ENCODE results near the gene SCARB1. TPM values are rescaled to one million over a fixed set of nuclear protein-coding genes. Genes with fewer than 3 reads are reported as not detected.
"Not testable (repeated sequence)": the region's sequence is repeated elsewhere in the genome, so short reads cannot be mapped to it uniquely, and the experiment has no call there.

Gene SCARB1
- total and polyA plus RNA-seq, 9 of the 15 experiments (the other 6 are each of a cell fraction or from before 2014, with no cell fraction given) = 0.56 to 157 (median 52.8) TPM

DNA sequence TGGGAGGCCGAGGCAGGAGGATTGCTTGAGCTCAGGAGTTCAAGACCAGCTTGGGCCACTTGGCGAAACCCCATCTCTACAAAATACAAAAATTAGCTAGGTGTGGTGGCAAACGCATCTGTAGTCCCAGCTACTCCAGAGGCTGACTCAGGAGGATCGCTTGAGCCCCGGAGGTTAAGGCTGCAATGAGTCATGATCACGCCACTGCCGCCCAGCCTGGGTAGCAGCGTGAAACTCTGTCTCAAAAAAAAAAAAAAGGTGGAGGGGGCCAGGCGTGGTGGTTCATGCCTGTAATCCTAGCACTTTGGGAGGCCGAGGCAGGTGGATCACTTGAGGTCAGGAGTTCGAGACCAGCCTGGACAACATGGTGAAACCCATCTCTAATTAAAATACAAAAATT, 16.7 kb upstream of the SCARB1 start:
- H3K27ac ChIP-seq (ENCODE audit: extremely low read depth, low read depth, low read length); H3K9me3 ChIP-seq (replicated peaks; ENCODE audit: control insufficient read depth, insufficient read depth, low read depth, low read length); H3K4me2 ChIP-seq (ENCODE audit: insufficient read depth, low read length); H2AFZ ChIP-seq (ENCODE audit: low read depth, low read length); H3K79me2 ChIP-seq (ENCODE audit: control insufficient read depth, insufficient read depth, low read length); H4K20me1 ChIP-seq (replicated peaks; ENCODE audit: control insufficient read depth, insufficient read depth, low read length); H3K9ac ChIP-seq (ENCODE audit: insufficient read depth in 1 of 2, low read depth in 2 of 2, low read length in 2 of 2); BruUV-seq (replicated peaks); H3K36me3 ChIP-seq (ENCODE audit: control insufficient read depth, insufficient read depth, low read length); H3K9me1 ChIP-seq (ENCODE audit: control insufficient read depth, insufficient read depth, low read length); intact Hi-C loops (cut with micrococcal nuclease); H3K4me3 ChIP-seq; ATAC-seq; H3K27me3 ChIP-seq (ENCODE audit: control insufficient read depth in 2 of 2, insufficient read depth in 2 of 2, low read length in 2 of 2); in situ Hi-C loops (cut with MboI); TF ChIP-seq JUN (CRISPR knock-in tag; IDR thresholded peaks at IDR 0.05; ENCODE audit: borderline replicate concordance): not testable (repeated sequence)
- DNase-seq (ENCODE audit: extremely low read depth in 1 of 4, low spot score in 3 of 4) = peak in 1 of 4 experiments; percentile 61
- peak; percentile 94 for TF ChIP-seq FOSL1 (tag; conservative IDR thresholded peaks at IDR 0.05)
- peak; percentile 7; the same call in 1 of the 2 replicates for TF ChIP-seq MTA2 (IDR thresholded peaks at IDR 0.05; ENCODE audit: low read depth)
- 0 out of 2 replicates have a peak, but pooled peaks have one; percentile 36 for TF ChIP-seq HDAC2 (IDR thresholded peaks at IDR 0.05)
- TF ChIP-seq ADNP (tag; IDR thresholded peaks at IDR 0.05) = peak; percentile 87
- TF ChIP-seq SMARCA4 (IDR thresholded peaks at IDR 0.05) = peak; percentile 58
- peak in 1 of 2 experiments; percentile 12; a peak in 1 of 4 replicates for TF ChIP-seq RCOR1 (IDR thresholded peaks at IDR 0.05; ENCODE audit: borderline replicate concordance in 1 of 2, low read depth in 2 of 2, low read length in 2 of 2)
- TF ChIP-seq DPF2 (IDR thresholded peaks at IDR 0.05) = peak; percentile 70
- TF ChIP-seq ZNF384 (IDR thresholded peaks at IDR 0.05; ENCODE audit: low read depth, low read length) = peak; percentile 85
- peak; percentile 5 for TF ChIP-seq FOS (IDR thresholded peaks at IDR 0.05; ENCODE audit: extremely low read depth, insufficient read length)
- TF ChIP-seq, protein P1, sequence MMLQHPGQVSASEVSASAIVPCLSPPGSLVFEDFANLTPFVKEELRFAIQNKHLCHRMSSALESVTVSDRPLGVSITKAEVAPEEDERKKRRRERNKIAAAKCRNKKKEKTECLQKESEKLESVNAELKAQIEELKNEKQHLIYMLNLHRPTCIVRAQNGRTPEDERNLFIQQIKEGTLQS (IDR thresholded peaks at IDR 0.05) = peak; percentile 88
- TF ChIP-seq, protein P1 (CRISPR knock-in tag; conservative IDR thresholded peaks at IDR 0.05) = not testable (repeated sequence)
- TF ChIP-seq ARID1B (IDR thresholded peaks at IDR 0.05) = peak; percentile 59
- peak; percentile 32; the same call in 1 of the 2 replicates for TF ChIP-seq C11orf30 (IDR thresholded peaks at IDR 0.05; ENCODE audit: low read depth)
- TF ChIP-seq MAFK (IDR thresholded peaks at IDR 0.05; ENCODE audit: low read length) = 0 out of 2 replicates have a peak, but pooled peaks have one; percentile 16
- TF ChIP-seq KDM1A (IDR thresholded peaks at IDR 0.05) = peak in 1 of 2 experiments; percentile 65; a peak in 1 of 4 replicates
- TF ChIP-seq SREBF1 (IDR thresholded peaks at IDR 0.05; ENCODE audit: borderline replicate concordance, low read depth, low read length) = 0 out of 2 replicates have a peak, but pooled peaks have one; percentile 52
- TF ChIP-seq JUN (IDR thresholded peaks at IDR 0.05; ENCODE audit: borderline replicate concordance, low read depth, low read length) = peak; percentile 80
- TF ChIP-seq JUND (IDR thresholded peaks at IDR 0.05; ENCODE audit: borderline replicate concordance, low read depth, low read length) = peak; percentile 91
- peak; percentile 38; the same call in 1 of the 3 replicates for TF ChIP-seq JUND (tag; IDR thresholded peaks at IDR 0.05; ENCODE audit: borderline replicate concordance, low read depth, low read length)
- peak; percentile 84 for TF ChIP-seq BCOR (IDR thresholded peaks at IDR 0.05)
- TF ChIP-seq SMARCE1 (IDR thresholded peaks at IDR 0.05) = peak; percentile 69
- H3K4me1 ChIP-seq (replicated peaks in 1 of 2; ENCODE audit: control insufficient read depth in 2 of 2, insufficient read depth in 2 of 2, low read length in 2 of 2) = peaks cover 33 to 43% of the 10 kb centered on the region in 2 experiments
- 43% methylated on average over 11 of the region's 11 CpGs for WGBS (ENCODE audit: insufficient coverage, low coverage, missing lambda C conversion rate)
- peak; percentile 32 for FAIRE-seq
- ChIA-PET CTCF (ENCODE audit: low intra/inter-chr PET ratio) (interaction anchor here (0.6 kb wide), 1 partner anchor 18 kb away, joined by 3 read pairs; no protein-coding TSS in a partner anchor), POLR2A (interaction anchor here (0.6 to 2.7 kb wide), 5 partner anchors 11 to 652 kb away, joined by 3 to 21 read pairs (median 9); partner anchors contain the start of gene UBC)
